Measurements from ENCODE around the gene C1S.
"Not testable (repeated sequence)": the region's sequence is repeated elsewhere in the genome, so short reads cannot be mapped to it uniquely, and the experiment has no call there.

Gene C1S

GRCh38 chr12:7034464-7034863, 26.1 kb upstream of the C1S start:
- no peak for TF ChIP-seq CTCF (IDR thresholded peaks at IDR 0.05; ENCODE audit: low read depth, low read length)
- H3K4me3 ChIP-seq (ENCODE audit: low read depth, low read length), result no peak overlapping the region

GRCh38 chr12:7035463-7035862, 25.1 kb upstream of the C1S start:
- H3K4me3 ChIP-seq (ENCODE audit: low read depth, low read length), result no peak overlapping the region
- TF ChIP-seq CTCF (IDR thresholded peaks at IDR 0.05; ENCODE audit: low read depth, low read length), result no peak

GRCh38 chr12:7037411-7037810, 23.1 kb upstream of the C1S start:
- H3K4me3 ChIP-seq (ENCODE audit: low read depth, low read length), result not testable (repeated sequence)

- no peak for TF ChIP-seq CTCF (IDR thresholded peaks at IDR 0.05; ENCODE audit: low read depth, low read length)
- H3K4me3 ChIP-seq (ENCODE audit: low read depth, low read length), result no peak overlapping the region
Observed at GRCh38 chr12:7038591-7038990, 21.9 kb upstream of the C1S start.

- no peak overlapping the region for H3K4me3 ChIP-seq (ENCODE audit: low read depth, low read length)
- no peak for TF ChIP-seq CTCF (IDR thresholded peaks at IDR 0.05; ENCODE audit: low read depth, low read length)
Observed at GRCh38 chr12:7039403-7039802, 21.1 kb upstream of the C1S start.

GRCh38 chr12:7042842-7043241, 17.7 kb upstream of the C1S start:
- no peak overlapping the region for H3K4me3 ChIP-seq (ENCODE audit: low read depth, low read length)
- TF ChIP-seq CTCF (IDR thresholded peaks at IDR 0.05; ENCODE audit: low read depth, low read length), result no peak

- no peak overlapping the region for H3K4me3 ChIP-seq (ENCODE audit: low read depth, low read length)
- no peak for TF ChIP-seq CTCF (IDR thresholded peaks at IDR 0.05; ENCODE audit: low read depth, low read length)
Observed at GRCh38 chr12:7045913-7046312, 14.6 kb upstream of the C1S start.

- no peak for TF ChIP-seq CTCF (IDR thresholded peaks at IDR 0.05; ENCODE audit: low read depth, low read length)
- H3K4me3 ChIP-seq (ENCODE audit: low read depth, low read length), result no peak overlapping the region
Observed at GRCh38 chr12:7046383-7047105, 14.0 kb upstream of the C1S start.
